Esophagus muscularis mucosa (tissue), 4 donors: ENCODE measurements around the gene CROCC2. TPM values are rescaled to one million over a fixed set of nuclear protein-coding genes. Genes with fewer than 3 reads are reported as not detected.

Experiments used
- DNase-seq: peaks from one replicate; pipeline ENCODE4 v3.0.0-alpha.2; 2017; ENCODE audit errors: extremely low spot score
- H3K27ac ChIP-seq, 4 donors: fragments of 200-600 bp; sonication (generic); replicated peaks in 1 of 4; 1 replicate in 3 of 4; 2 replicates in 1 of 4; pipeline ENCODE4 v1.5.1; 2016 to 2019; ENCODE audit warnings: mild to moderate bottlenecking in 1 of 4
- H3K27me3 ChIP-seq, 4 donors: fragments of 200-600 bp; sonication (generic); one replicate each; pipeline versions ENCODE4 v1.5.1 to v1.6.0; 2016 to 2019
- H3K36me3 ChIP-seq, 4 donors: fragments of 200-600 bp; sonication (generic); one replicate each; pipeline ENCODE4 v1.5.1; 2016 to 2019
- H3K4me1 ChIP-seq, 4 donors: fragments of 200-600 bp; sonication (generic); one replicate each; pipeline ENCODE4 v1.5.1; 2016 to 2019
- H3K4me3 ChIP-seq, 4 donors: fragments of 200-600 bp; sonication (generic); 1 replicate in 2 of 4; 2 replicates in 2 of 4; pipeline ENCODE4 v1.5.1; 2016 to 2019; ENCODE audit warnings: mild to moderate bottlenecking in 4 of 4, moderate library complexity in 1 of 4
- H3K9me3 ChIP-seq, 4 donors: fragments of 200-600 bp; sonication (generic); 1 replicate in 3 of 4; 2 replicates in 1 of 4; pipeline ENCODE4 v1.5.1; 2016 to 2019
- CTCF ChIP-seq, 3 experiments: fragments of 200-600 bp in 2 of 3; fragments of 450-650 bp in 1 of 3; sonication (generic) in 2 of 3; IDR thresholded peaks; one replicate each; pipeline ENCODE4 v1.5.1; 2017 to 2019; ENCODE audit warnings: antibody characterized with exemption in 3 of 3, mild to moderate bottlenecking in 2 of 3, moderate library complexity in 1 of 3
- EP300 ChIP-seq: sonication (generic); formaldehyde crosslinking; IDR thresholded peaks from one replicate; pipeline ENCODE4 v1.6.1; 2017; ENCODE audit warnings: antibody characterized with exemption
- POLR2A ChIP-seq: fragments of 450-650 bp; IDR thresholded peaks from one replicate; pipeline ENCODE4 v1.6.1; 2017; ENCODE audit warnings: antibody characterized with exemption, moderate library complexity, mild to moderate bottlenecking, low read depth
- POLR2AphosphoS5 ChIP-seq, 2 donors: sonication (generic); formaldehyde crosslinking; IDR thresholded peaks; one replicate each; pipeline ENCODE4 v1.6.1; 2017; ENCODE audit warnings: antibody characterized with exemption in 2 of 2
- WGBS: methylation state at CpG from one replicate; pipeline ENCODE4 v1.1.5; 2018; 5-methylcytosine and 5-hydroxymethylcytosine counted together
- intact Hi-C: fragments of 100-400 bp; cut with DNase I; formaldehyde crosslinking; loops from one replicate; pipeline ENCODE4 v1.15.1; 2023
- total RNA-seq, 4 donors: library from RNA; depleted of rRNA; stranded (reverse); fragments of >200 nt; gene quantifications; one replicate each; pipeline versions ENCODE4 v1.1.0 to v1.2.1, GENCODE V29; 2016

The CROCC2 gene
- total RNA-seq, 4 donors from 2014 or later = not detected

- intact Hi-C loops = no loop called here
- no peaks in the 10 kb centered on the region for H3K9me3 ChIP-seq
- H3K4me1 ChIP-seq = peaks cover 11 to 20% (median 13%) of the 10 kb centered on the region in 4 donors
- peak overlapping the region in 2 of 4 donors; percentile 6 to 43 for H3K27ac ChIP-seq
- TF ChIP-seq POLR2AphosphoS5 (IDR thresholded peaks at IDR 0.05) = no peak
- no peak for TF ChIP-seq EP300
- no peak for TF ChIP-seq POLR2A
- no peak for TF ChIP-seq CTCF (IDR thresholded peaks at IDR 0.05)
- 84% methylated on average over 12 of the region's 17 CpGs for WGBS
- no peaks in the 10 kb centered on the region for H3K36me3 ChIP-seq
- no peak overlapping the region for H3K4me3 ChIP-seq
- peaks cover 0 to 7% (median 0%) of the 10 kb centered on the region in 4 donors for H3K27me3 ChIP-seq
- no peak for DNase-seq
Measured at GRCh38 chr2:240898108-240898730, 7.9 kb upstream of the CROCC2 start.

GRCh38 chr2:240898731-240899467, 7.2 kb upstream of the CROCC2 start:
- 54% methylated on average over 19 of the region's 23 CpGs for WGBS
- Histone ChIP-seq H3K27me3 (peaks cover 0 to 2% (median 0%) of the 10 kb centered on the region in 4 donors), H3K27ac (peak overlapping the region in 1 of 4 donors; percentile 26), H3K36me3 (no peaks in the 10 kb centered on the region), H3K9me3 (no peaks in the 10 kb centered on the region), H3K4me3 (no peak overlapping the region), H3K4me1 (peaks cover 11 to 20% (median 13%) of the 10 kb centered on the region in 4 donors)
- TF ChIP-seq POLR2A (no peak), POLR2AphosphoS5 (IDR thresholded peaks at IDR 0.05) (no peak), CTCF (IDR thresholded peaks at IDR 0.05) (no peak), EP300 (no peak)
- no peak for DNase-seq
- intact Hi-C loops = no loop called here

GRCh38 chr2:240899468-240899865, 6.7 kb upstream of the CROCC2 start:
- no peak overlapping the region for H3K27ac ChIP-seq
- H3K27me3 ChIP-seq = no peaks in the 10 kb centered on the region
- TF ChIP-seq POLR2A = no peak
- H3K4me1 ChIP-seq = peaks cover 11 to 20% (median 13%) of the 10 kb centered on the region in 4 donors
- no peak for DNase-seq
- H3K9me3 ChIP-seq = no peaks in the 10 kb centered on the region
- intact Hi-C loops = no loop called here
- 82% methylated on average over 9 of the region's 19 CpGs for WGBS
- no peaks in the 10 kb centered on the region for H3K36me3 ChIP-seq
- H3K4me3 ChIP-seq = no peak overlapping the region

GRCh38 chr2:240900141-240900860, 5.8 kb upstream of the CROCC2 start:
- intact Hi-C loops = no loop called here
- Histone ChIP-seq H3K4me3 (no peak overlapping the region), H3K27ac (no peak overlapping the region), H3K36me3 (no peaks in the 10 kb centered on the region), H3K4me1 (peaks cover 11 to 20% (median 13%) of the 10 kb centered on the region in 4 donors), H3K9me3 (no peaks in the 10 kb centered on the region), H3K27me3 (peaks cover 0 to 5% (median 0%) of the 10 kb centered on the region in 4 donors)
- DNase-seq = no peak
- TF ChIP-seq POLR2AphosphoS5 (IDR thresholded peaks at IDR 0.05) = no peak
- no peak for TF ChIP-seq POLR2A
- no peak for TF ChIP-seq EP300
- TF ChIP-seq CTCF (IDR thresholded peaks at IDR 0.05) = no peak
- WGBS = 88% methylated on average over 20 of the region's 27 CpGs

GRCh38 chr2:240901986-240902614, 4.0 kb upstream of the CROCC2 start:
- H3K4me3 ChIP-seq = no peak overlapping the region
- H3K36me3 ChIP-seq = no peaks in the 10 kb centered on the region
- intact Hi-C loops = no loop called here
- H3K9me3 ChIP-seq = no peaks in the 10 kb centered on the region
- H3K27me3 ChIP-seq = peaks cover 0 to 23% (median 0%) of the 10 kb centered on the region in 4 donors
- no peak for DNase-seq
- TF ChIP-seq POLR2AphosphoS5 (IDR thresholded peaks at IDR 0.05) (no peak), CTCF (IDR thresholded peaks at IDR 0.05) (no peak), EP300 (no peak), POLR2A (no peak)
- peaks cover 11 to 19% (median 13%) of the 10 kb centered on the region in 4 donors for H3K4me1 ChIP-seq
- H3K27ac ChIP-seq = no peak overlapping the region
- 81% methylated on average over 8 of the region's 14 CpGs for WGBS
